GM23338 (cell line): ENCODE results near the gene ELOVL4. TPM values are rescaled to one million over a fixed set of nuclear protein-coding genes. Genes with fewer than 3 reads are reported as not detected.

Experiments
- ATAC-seq: fragments of 200-7000 bp; cut with Tn5 transposase; 3 replicates; pipeline ENCODE4 v1.9.1; 2020
- DNase-seq: peaks from one replicate; pipeline ENCODE4 v3.0.0-alpha.2; 2015; ENCODE audit warnings: low spot score
- H2AFZ ChIP-seq: fragments of 200-600 bp; sonication (generic); 2 replicates; pipeline ENCODE4 v1.8.0; 2016; ENCODE audit warnings: antibody characterized with exemption, mild to moderate bottlenecking, moderate library complexity
- H3F3A ChIP-seq: fragments of 200-600 bp; sonication (generic); replicated peaks from 2 replicates; pipeline ENCODE4 v1.8.0; 2017; ENCODE audit warnings: antibody characterized with exemption, mixed run types, low read depth
- H3K27ac ChIP-seq: fragments of 200-600 bp; sonication (generic); 2 replicates; pipeline ENCODE4 v1.6.1; 2016; ENCODE audit warnings: low read depth
- H3K27me3 ChIP-seq: fragments of 200-600 bp; sonication (generic); 2 replicates; pipeline ENCODE4 v1.8.0; 2016; ENCODE audit warnings: mild to moderate bottlenecking, mixed run types, moderate library complexity; ENCODE audit not compliant: insufficient read depth
- H3K36me3 ChIP-seq: fragments of 200-600 bp; sonication (generic); 2 replicates; pipeline ENCODE4 v1.8.0; 2016; ENCODE audit warnings: mild to moderate bottlenecking; ENCODE audit not compliant: insufficient read depth
- H3K4me1 ChIP-seq: fragments of 200-600 bp; sonication (generic); 2 replicates; pipeline ENCODE4 v1.8.0; 2016; ENCODE audit warnings: mild to moderate bottlenecking, moderate library complexity; ENCODE audit not compliant: insufficient read depth
- H3K4me2 ChIP-seq: fragments of 200-600 bp; sonication (generic); 2 replicates; pipeline ENCODE4 v1.7.1; 2017; ENCODE audit warnings: mixed run types
- H3K4me3 ChIP-seq: fragments of 200-600 bp; sonication (generic); 2 replicates; pipeline ENCODE4 v1.6.1; 2016; ENCODE audit warnings: mixed run types
- H3K79me2 ChIP-seq: fragments of 200-600 bp; sonication (generic); replicated peaks from 2 replicates; pipeline ENCODE4 v1.8.0; 2017; ENCODE audit warnings: mild to moderate bottlenecking; ENCODE audit not compliant: insufficient read depth
- H3K9me2 ChIP-seq: fragments of 200-600 bp; sonication (generic); 2 replicates; pipeline ENCODE4 v1.8.0; 2017; ENCODE audit not compliant: insufficient read depth
- H4K20me1 ChIP-seq: fragments of 200-600 bp; sonication (generic); replicated peaks from 2 replicates; pipeline ENCODE4 v1.8.0; 2017; ENCODE audit warnings: mild to moderate bottlenecking; ENCODE audit not compliant: insufficient read depth
- H3K27ac Mint-ChIP-seq: 2 replicates; pipeline ENCODE4 v1.8.0; 2020; ENCODE audit warnings: inconsistent platforms, mild to moderate bottlenecking, moderate library complexity, mixed read lengths
- H3K27me3 Mint-ChIP-seq: 3 replicates; pipeline ENCODE4 v1.8.0; 2022; ENCODE audit warnings: low read depth, mild to moderate bottlenecking, moderate library complexity, mixed read lengths, inconsistent platforms; ENCODE audit not compliant: insufficient read depth, poor library complexity
- H3K36me3 Mint-ChIP-seq: 3 replicates; pipeline ENCODE4 v1.8.0; 2021; ENCODE audit warnings: low read depth, mild to moderate bottlenecking, inconsistent platforms, moderate library complexity, mixed read lengths
- H3K4me1 Mint-ChIP-seq: 3 replicates; pipeline ENCODE4 v1.8.0; 2020; ENCODE audit warnings: mild to moderate bottlenecking, inconsistent platforms, mixed read lengths
- H3K4me3 Mint-ChIP-seq: 3 replicates; pipeline ENCODE4 v1.8.0; 2021; ENCODE audit warnings: moderate library complexity, mild to moderate bottlenecking, inconsistent platforms, mixed read lengths
- H3K9me3 Mint-ChIP-seq: 3 replicates; pipeline ENCODE4 v1.8.0; 2020; ENCODE audit warnings: moderate library complexity, mild to moderate bottlenecking, inconsistent platforms, mixed read lengths
- CTCF ChIP-seq, 2 experiments: fragments of 200-600 bp in 1 of 2; sonication (generic) in 1 of 2; conservative IDR thresholded peaks; 2 replicates each; pipeline versions ENCODE4 v1.5.1 to v1.6.1; 2016 to 2017; ENCODE audit warnings: antibody characterized with exemption in 2 of 2, low read depth in 2 of 2, mild to moderate bottlenecking in 2 of 2, moderate library complexity in 1 of 2
- EZH2phosphoT487 ChIP-seq: fragments of 200-600 bp; sonication (generic); IDR thresholded peaks from one replicate; pipeline ENCODE4 v1.8.1; 2018; ENCODE audit warnings: antibody characterized with exemption; ENCODE audit not compliant: unreplicated experiment
- JUNB ChIP-seq: IDR thresholded peaks from one replicate; pipeline ENCODE4 v1.6.1; 2016; ENCODE audit warnings: antibody characterized with exemption; ENCODE audit not compliant: unreplicated experiment
- POLR2AphosphoS5 ChIP-seq: IDR thresholded peaks from 2 replicates; pipeline ENCODE4 v1.6.1; 2016; ENCODE audit warnings: antibody characterized with exemption, low read depth
- ZNF114 ChIP-seq: fragments of 250-450 bp; sonication (Bioruptor Pico); IDR thresholded peaks from 2 replicates; pipeline ENCODE4 v1.5.0; 2020; ENCODE audit warnings: mild to moderate bottlenecking, moderate library complexity
- ZNF331 ChIP-seq: fragments of 250-450 bp; sonication (Bioruptor Pico); IDR thresholded peaks from 2 replicates; pipeline ENCODE4 v1.5.0; 2020; ENCODE audit warnings: low read depth, mild to moderate bottlenecking, moderate library complexity
- ZNF462 ChIP-seq: fragments of 250-450 bp; sonication (Bioruptor Pico); IDR thresholded peaks from 2 replicates; pipeline ENCODE4 v1.5.0; 2020; ENCODE audit warnings: mild to moderate bottlenecking, moderate library complexity
- polyA plus RNA-seq: library from polyadenylated mRNA; unstranded; fragments of >200 nt; fragmentation: Nextera tagmentation; extraction: Ambion mirVana; gene quantifications from 2 replicates; pipeline ENCODE4 v1.2.1, GENCODE V29; 2016
- total RNA-seq: library from RNA; depleted of rRNA; stranded (reverse); fragments of >200 nt; shearing (Covaris generic); gene quantifications from 2 replicates; pipeline ENCODE4 v1.2.3, GENCODE V29; 2014

Gene ELOVL4
- total and polyA plus RNA-seq, 2 experiments from 2014 or later, result 13.3 to 16.8 TPM

GRCh38 chr6:79969784-79970183 is 22.4 kb upstream of the ELOVL4 start (continued):
- TF ChIP-seq ZNF462 (CRISPR knock-in tag) (no peak), ZNF331 (CRISPR knock-in tag) (no peak)

DNA sequence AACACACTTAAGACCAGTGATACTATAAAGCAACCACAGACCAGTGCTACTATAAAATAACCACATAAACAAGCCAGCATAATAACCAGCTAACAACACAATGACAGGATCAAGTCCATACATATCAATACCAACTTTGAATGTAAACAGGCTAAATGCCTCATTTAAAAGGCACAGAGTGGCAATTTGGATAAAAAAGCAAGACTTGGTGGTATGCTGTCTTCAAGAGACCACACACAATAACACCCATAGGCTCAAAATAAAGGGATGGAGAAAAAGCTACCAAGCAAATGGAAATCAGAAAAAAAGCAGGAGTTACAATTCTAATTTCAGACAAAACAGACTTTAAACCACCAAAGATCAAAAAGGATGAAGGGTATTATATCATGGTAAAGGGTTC is 19.8 kb upstream of the ELOVL4 start:
- Histone ChIP-seq H3K27me3 (no peaks in the 10 kb centered on the region), H3K36me3 (no peaks in the 10 kb centered on the region), H3K4me1 (no peaks in the 10 kb centered on the region), H3K4me2 (no peak overlapping the region), H2AFZ (no peak overlapping the region), H4K20me1 (no peaks in the 10 kb centered on the region), H3K4me3 (no peak overlapping the region), H3K27ac (no peak overlapping the region), H3K79me2 (no peaks in the 10 kb centered on the region), H3F3A (no peaks in the 10 kb centered on the region), H3K9me2 (no peaks in the 10 kb centered on the region)
- no peak overlapping the region for H3K27ac Mint-ChIP-seq
- H3K4me1 Mint-ChIP-seq, result no peaks in the 10 kb centered on the region
- peaks cover 16% of the 10 kb centered on the region; the same call in 2 of the 3 replicates for H3K36me3 Mint-ChIP-seq
- H3K9me3 Mint-ChIP-seq, result peaks cover 43% of the 10 kb centered on the region
- H3K4me3 Mint-ChIP-seq, result no peak overlapping the region
- DNase-seq (no peak), ATAC-seq (no peak)
- peaks cover 4% of the 10 kb centered on the region for H3K27me3 Mint-ChIP-seq
- TF ChIP-seq ZNF331 (CRISPR knock-in tag), result no peak
- no peak for TF ChIP-seq ZNF114
- no peak for TF ChIP-seq JUNB
- TF ChIP-seq EZH2phosphoT487, result no peak
- TF ChIP-seq CTCF (conservative IDR thresholded peaks at IDR 0.05; ENCODE audit: low read depth in 2 of 2), result no peak
- TF ChIP-seq POLR2AphosphoS5, result no peak
- no peak for TF ChIP-seq ZNF462 (CRISPR knock-in tag)
